ENCODE results near the gene TCERG1L.

DNA sequence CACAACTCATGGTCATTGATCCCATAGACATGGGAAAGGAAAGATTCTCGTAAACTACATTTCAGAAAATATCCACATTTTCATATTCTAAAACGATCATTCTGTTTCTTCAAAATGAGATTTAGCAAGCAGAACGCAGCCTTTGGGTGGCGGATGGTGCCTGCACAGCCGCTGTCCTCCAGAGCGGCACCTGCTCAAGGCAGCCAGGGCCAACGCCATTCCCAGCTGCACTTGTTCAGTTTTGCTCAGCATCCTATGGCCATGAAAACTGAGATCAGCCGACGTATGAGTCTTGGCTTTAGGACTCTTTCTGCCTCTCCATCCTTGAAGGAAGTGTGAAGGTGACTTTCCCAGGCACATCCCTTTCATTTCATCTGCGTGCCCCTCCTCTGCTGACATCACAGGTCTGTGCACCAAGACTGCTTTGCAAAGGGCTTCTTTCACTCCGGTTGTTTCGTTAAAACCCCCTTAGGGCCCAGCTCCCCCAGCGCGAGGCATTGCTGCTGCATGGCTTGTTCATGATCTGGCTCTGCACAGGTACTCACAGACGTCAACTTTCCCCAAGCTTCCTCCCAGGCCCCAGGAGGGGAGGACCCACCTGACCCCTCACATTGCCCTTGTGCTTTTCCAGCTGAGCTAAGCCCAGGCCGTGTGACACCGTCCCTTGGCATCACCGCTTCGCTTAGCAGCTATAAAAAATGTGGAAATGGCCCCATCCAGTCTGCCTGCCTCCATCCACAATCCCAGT lies 37.2 kb downstream of the TCERG1L start:
- TF ChIP-seq, protein P1, sequence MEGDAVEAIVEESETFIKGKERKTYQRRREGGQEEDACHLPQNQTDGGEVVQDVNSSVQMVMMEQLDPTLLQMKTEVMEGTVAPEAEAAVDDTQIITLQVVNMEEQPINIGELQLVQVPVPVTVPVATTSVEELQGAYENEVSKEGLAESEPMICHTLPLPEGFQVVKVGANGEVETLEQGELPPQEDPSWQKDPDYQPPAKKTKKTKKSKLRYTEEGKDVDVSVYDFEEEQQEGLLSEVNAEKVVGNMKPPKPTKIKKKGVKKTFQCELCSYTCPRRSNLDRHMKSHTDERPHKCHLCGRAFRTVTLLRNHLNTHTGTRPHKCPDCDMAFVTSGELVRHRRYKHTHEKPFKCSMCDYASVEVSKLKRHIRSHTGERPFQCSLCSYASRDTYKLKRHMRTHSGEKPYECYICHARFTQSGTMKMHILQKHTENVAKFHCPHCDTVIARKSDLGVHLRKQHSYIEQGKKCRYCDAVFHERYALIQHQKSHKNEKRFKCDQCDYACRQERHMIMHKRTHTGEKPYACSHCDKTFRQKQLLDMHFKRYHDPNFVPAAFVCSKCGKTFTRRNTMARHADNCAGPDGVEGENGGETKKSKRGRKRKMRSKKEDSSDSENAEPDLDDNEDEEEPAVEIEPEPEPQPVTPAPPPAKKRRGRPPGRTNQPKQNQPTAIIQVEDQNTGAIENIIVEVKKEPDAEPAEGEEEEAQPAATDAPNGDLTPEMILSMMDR (IDR thresholded peaks at IDR 0.05): no peak
- TF ChIP-seq FOXP1 (CRISPR knock-in tag; IDR thresholded peaks at IDR 0.05; ENCODE audit: borderline replicate concordance) (no peak), SP1 (CRISPR knock-in tag; conservative IDR thresholded peaks at IDR 0.05) (no peak), SMAD3 (CRISPR knock-in tag; IDR thresholded peaks at IDR 0.05; ENCODE audit: borderline replicate concordance) (no peak), NR3C1 (CRISPR knock-in tag; conservative IDR thresholded peaks at IDR 0.05; ENCODE audit: low read depth) (no peak), TCF7 (CRISPR knock-in tag; IDR thresholded peaks at IDR 0.05; ENCODE audit: low read depth) (no peak), TEAD4 (CRISPR knock-in tag; IDR thresholded peaks at IDR 0.05) (no peak)
- TF ChIP-seq, protein P2, sequence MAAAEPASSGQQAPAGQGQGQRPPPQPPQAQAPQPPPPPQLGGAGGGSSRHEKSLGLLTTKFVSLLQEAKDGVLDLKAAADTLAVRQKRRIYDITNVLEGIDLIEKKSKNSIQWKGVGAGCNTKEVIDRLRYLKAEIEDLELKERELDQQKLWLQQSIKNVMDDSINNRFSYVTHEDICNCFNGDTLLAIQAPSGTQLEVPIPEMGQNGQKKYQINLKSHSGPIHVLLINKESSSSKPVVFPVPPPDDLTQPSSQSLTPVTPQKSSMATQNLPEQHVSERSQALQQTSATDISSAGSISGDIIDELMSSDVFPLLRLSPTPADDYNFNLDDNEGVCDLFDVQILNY (CRISPR knock-in tag; IDR thresholded peaks at IDR 0.05): no peak
- TF ChIP-seq, protein P3, sequence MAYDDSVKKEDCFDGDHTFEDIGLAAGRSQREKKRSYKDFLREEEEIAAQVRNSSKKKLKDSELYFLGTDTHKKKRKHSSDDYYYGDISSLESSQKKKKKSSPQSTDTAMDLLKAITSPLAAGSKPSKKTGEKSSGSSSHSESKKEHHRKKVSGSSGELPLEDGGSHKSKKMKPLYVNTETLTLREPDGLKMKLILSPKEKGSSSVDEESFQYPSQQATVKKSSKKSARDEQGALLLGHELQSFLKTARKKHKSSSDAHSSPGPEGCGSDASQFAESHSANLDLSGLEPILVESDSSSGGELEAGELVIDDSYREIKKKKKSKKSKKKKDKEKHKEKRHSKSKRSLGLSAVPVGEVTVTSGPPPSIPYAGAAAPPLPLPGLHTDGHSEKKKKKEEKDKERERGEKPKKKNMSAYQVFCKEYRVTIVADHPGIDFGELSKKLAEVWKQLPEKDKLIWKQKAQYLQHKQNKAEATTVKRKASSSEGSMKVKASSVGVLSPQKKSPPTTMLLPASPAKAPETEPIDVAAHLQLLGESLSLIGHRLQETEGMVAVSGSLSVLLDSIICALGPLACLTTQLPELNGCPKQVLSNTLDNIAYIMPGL (CRISPR knock-in tag; IDR thresholded peaks at IDR 0.05): no peak
- TF ChIP-seq, protein P4, sequence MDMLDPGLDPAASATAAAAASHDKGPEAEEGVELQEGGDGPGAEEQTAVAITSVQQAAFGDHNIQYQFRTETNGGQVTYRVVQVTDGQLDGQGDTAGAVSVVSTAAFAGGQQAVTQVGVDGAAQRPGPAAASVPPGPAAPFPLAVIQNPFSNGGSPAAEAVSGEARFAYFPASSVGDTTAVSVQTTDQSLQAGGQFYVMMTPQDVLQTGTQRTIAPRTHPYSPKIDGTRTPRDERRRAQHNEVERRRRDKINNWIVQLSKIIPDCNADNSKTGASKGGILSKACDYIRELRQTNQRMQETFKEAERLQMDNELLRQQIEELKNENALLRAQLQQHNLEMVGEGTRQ (CRISPR knock-in tag; IDR thresholded peaks at IDR 0.05): no peak
- TF ChIP-seq, protein P5, sequence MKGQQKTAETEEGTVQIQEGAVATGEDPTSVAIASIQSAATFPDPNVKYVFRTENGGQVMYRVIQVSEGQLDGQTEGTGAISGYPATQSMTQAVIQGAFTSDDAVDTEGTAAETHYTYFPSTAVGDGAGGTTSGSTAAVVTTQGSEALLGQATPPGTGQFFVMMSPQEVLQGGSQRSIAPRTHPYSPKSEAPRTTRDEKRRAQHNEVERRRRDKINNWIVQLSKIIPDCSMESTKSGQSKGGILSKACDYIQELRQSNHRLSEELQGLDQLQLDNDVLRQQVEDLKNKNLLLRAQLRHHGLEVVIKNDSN (CRISPR knock-in tag; IDR thresholded peaks at IDR 0.05): no peak

Measured in WTC11 (cell line).